Gastroesophageal sphincter (tissue), 4 donors: ENCODE data around the gene DNAJC1. TPM values are rescaled to one million over a fixed set of nuclear protein-coding genes. Genes with fewer than 3 reads are reported as not detected.
"Not testable (repeated sequence)": the region's sequence is repeated elsewhere in the genome, so short reads cannot be mapped to it uniquely, and the experiment has no call there.

Source experiments
- ATAC-seq: fragments of 150-250 bp; one replicate; pipeline ENCODE4 v1.9.1; 2016; ENCODE audit warnings: mild to moderate bottlenecking, moderate library complexity
- H3K27ac ChIP-seq, 4 donors: fragments of 200-600 bp; sonication (generic) in 3 of 4; 1 replicate in 3 of 4; 2 replicates in 1 of 4; pipeline ENCODE4 v1.5.1; 2016 to 2019
- H3K27me3 ChIP-seq: fragments of 200-600 bp; sonication (generic); one replicate; pipeline ENCODE4 v1.5.1; 2019
- H3K36me3 ChIP-seq, 2 donors: fragments of 200-600 bp; sonication (generic); one replicate each; pipeline ENCODE4 v1.5.1; 2019; ENCODE audit warnings: control low read depth in 1 of 2
- H3K4me1 ChIP-seq, 3 donors: fragments of 200-600 bp; sonication (generic); 1 replicate in 2 of 3; 2 replicates in 1 of 3; pipeline ENCODE4 v1.5.1; 2016 to 2019; ENCODE audit warnings: control low read depth in 2 of 3
- H3K4me3 ChIP-seq, 2 donors: fragments of 200-600 bp; sonication (generic); one replicate each; pipeline ENCODE4 v1.5.1; 2019; ENCODE audit warnings: mild to moderate bottlenecking in 1 of 2, moderate library complexity in 1 of 2
- H3K9me3 ChIP-seq, 3 donors: fragments of 200-600 bp; sonication (generic); one replicate each; pipeline ENCODE4 v1.5.1; 2017 to 2019; ENCODE audit warnings: control low read depth in 2 of 3
- EP300 ChIP-seq: sonication (generic); formaldehyde crosslinking; IDR thresholded peaks from one replicate; pipeline ENCODE4 v1.6.1; 2017; ENCODE audit warnings: antibody characterized with exemption, mild to moderate bottlenecking
- POLR2A ChIP-seq, 2 donors: fragments of 450-650 bp; IDR thresholded peaks; one replicate each; pipeline ENCODE4 v1.6.1; 2017; ENCODE audit warnings: antibody characterized with exemption in 2 of 2, mild to moderate bottlenecking in 2 of 2, moderate library complexity in 1 of 2
- POLR2AphosphoS5 ChIP-seq: sonication (generic); formaldehyde crosslinking; IDR thresholded peaks from one replicate; pipeline ENCODE4 v1.6.1; 2017; ENCODE audit warnings: antibody characterized with exemption
- WGBS, 2 donors: methylation state at CpG; one replicate each; pipeline ENCODE4 v1.1.5; 2018; ENCODE audit warnings: low coverage in 1 of 2; 5-methylcytosine and 5-hydroxymethylcytosine counted together
- total RNA-seq, 4 donors: library from RNA; depleted of rRNA; stranded (reverse); fragments of >200 nt; gene quantifications; one replicate each; pipeline ENCODE4 v1.1.0, GENCODE V29; 2016
- TF ChIP-seq, protein P1 (sequence below), 4 experiments: fragments of 200-600 bp in 2 of 4; fragments of 450-650 bp in 2 of 4; sonication (generic) in 1 of 4; IDR thresholded peaks; one replicate each; pipeline ENCODE4 v1.5.1; 2017 to 2019; ENCODE audit warnings: antibody characterized with exemption in 4 of 4, mild to moderate bottlenecking in 2 of 4, moderate library complexity in 2 of 4

The DNAJC1 gene
- total RNA-seq, 4 donors from 2014 or later = 40.8 to 87.0 (median 65.4) TPM

DNA sequence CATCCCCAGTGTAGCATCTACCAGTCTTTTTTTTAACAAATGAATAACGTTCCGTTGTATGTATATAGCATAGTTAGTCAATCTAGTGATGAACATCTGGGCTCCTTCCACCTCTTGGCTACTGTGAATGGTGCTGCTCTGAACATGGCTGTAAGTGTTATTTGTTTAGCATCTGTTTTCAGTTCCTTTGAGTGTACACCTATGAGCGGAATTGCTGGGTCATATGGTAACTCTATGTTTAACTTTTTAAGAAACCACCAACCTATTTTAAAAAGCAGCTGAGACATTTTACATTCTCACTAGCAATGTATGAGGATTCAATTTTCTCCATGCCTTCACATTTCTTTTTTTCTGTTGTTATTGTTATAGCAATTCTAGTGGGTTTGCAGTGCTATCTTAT is 178.2 kb downstream of the DNAJC1 start:
- Histone ChIP-seq H3K9me3 (peaks cover 0 to 49% (median 0%) of the 10 kb centered on the region in 3 donors), H3K4me1 (no peaks in the 10 kb centered on the region), H3K27ac (no peak overlapping the region), H3K27me3 (no peaks in the 10 kb centered on the region), H3K36me3 (peaks cover 0 to 6% of the 10 kb centered on the region in 2 donors), H3K4me3 (no peak overlapping the region)
- no peak for TF ChIP-seq EP300
- TF ChIP-seq, protein P1, sequence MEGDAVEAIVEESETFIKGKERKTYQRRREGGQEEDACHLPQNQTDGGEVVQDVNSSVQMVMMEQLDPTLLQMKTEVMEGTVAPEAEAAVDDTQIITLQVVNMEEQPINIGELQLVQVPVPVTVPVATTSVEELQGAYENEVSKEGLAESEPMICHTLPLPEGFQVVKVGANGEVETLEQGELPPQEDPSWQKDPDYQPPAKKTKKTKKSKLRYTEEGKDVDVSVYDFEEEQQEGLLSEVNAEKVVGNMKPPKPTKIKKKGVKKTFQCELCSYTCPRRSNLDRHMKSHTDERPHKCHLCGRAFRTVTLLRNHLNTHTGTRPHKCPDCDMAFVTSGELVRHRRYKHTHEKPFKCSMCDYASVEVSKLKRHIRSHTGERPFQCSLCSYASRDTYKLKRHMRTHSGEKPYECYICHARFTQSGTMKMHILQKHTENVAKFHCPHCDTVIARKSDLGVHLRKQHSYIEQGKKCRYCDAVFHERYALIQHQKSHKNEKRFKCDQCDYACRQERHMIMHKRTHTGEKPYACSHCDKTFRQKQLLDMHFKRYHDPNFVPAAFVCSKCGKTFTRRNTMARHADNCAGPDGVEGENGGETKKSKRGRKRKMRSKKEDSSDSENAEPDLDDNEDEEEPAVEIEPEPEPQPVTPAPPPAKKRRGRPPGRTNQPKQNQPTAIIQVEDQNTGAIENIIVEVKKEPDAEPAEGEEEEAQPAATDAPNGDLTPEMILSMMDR (IDR thresholded peaks at IDR 0.05) = no peak
- TF ChIP-seq POLR2A (IDR thresholded peaks at IDR 0.05) = no peak
- TF ChIP-seq POLR2AphosphoS5 = no peak
- whole genome bisulfite sequencing, 2 donors = 94 to 100% methylated on average over 3 of the region's 3 CpGs
- ATAC-seq = no peak

DNA sequence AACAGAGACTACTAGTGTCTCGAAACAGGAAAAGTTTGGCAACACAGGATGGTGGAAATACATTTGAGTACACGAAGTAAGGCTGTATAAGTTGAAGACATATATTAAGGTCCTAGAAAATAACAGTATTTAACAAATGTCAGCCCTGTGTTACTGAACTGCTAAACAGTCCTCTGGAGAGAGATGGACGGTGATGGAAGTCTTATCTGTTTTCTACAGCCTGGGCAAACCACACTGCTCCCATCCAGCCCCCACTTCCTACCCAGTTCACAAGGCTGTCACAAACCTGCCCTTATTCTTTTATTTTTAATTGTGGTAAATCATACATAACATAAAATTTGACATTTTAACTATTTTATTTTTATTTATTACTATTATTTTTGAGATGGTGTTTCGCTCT is 179.1 kb downstream of the DNAJC1 start:
- Histone ChIP-seq H3K4me1 (no peaks in the 10 kb centered on the region), H3K4me3 (no peak overlapping the region), H3K9me3 (peaks cover 0 to 40% (median 0%) of the 10 kb centered on the region in 3 donors), H3K27me3 (no peaks in the 10 kb centered on the region), H3K36me3 (peaks cover 0 to 6% of the 10 kb centered on the region in 2 donors), H3K27ac (no peak overlapping the region)
- TF ChIP-seq EP300 (no peak), POLR2A (IDR thresholded peaks at IDR 0.05) (no peak), POLR2AphosphoS5 (no peak)
- TF ChIP-seq, protein P1 (IDR thresholded peaks at IDR 0.05) = no peak
- ATAC-seq = no peak
- 86 to 90% methylated on average over 4 of the region's 4 CpGs for WGBS, 2 donors

DNA sequence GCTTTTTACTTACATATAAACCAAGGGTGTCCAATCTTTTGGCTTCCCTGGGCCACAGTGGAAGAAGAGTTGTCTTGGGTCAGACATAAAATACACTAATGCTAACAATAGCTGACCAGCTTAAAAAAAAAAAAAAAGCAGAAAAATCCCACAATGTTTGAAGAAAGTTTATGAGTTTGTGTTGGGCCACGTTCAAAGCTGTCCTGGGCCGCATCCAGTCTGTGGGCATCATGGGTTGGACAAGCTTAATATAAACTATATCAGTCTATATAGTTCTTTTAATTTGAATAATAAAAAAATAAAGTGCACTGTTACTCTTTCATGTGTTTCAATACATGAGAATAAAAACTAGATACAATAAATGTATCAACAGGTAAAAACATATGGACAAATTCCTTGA is 179.9 kb downstream of the DNAJC1 start:
- H3K27ac ChIP-seq = no peak overlapping the region
- peaks cover 0 to 32% (median 0%) of the 10 kb centered on the region in 3 donors for H3K9me3 ChIP-seq
- 61 to 63% methylated on average over 2 of the region's 2 CpGs for WGBS, 2 donors
- no peak overlapping the region for H3K4me3 ChIP-seq
- TF ChIP-seq, protein P1 (IDR thresholded peaks at IDR 0.05) = no peak
- no peak for TF ChIP-seq POLR2AphosphoS5
- no peak for TF ChIP-seq EP300
- no peak for TF ChIP-seq POLR2A (IDR thresholded peaks at IDR 0.05)
- ATAC-seq = no peak
- no peaks in the 10 kb centered on the region for H3K4me1 ChIP-seq
- no peaks in the 10 kb centered on the region for H3K27me3 ChIP-seq
- peaks cover 0 to 6% of the 10 kb centered on the region in 2 donors for H3K36me3 ChIP-seq

DNA sequence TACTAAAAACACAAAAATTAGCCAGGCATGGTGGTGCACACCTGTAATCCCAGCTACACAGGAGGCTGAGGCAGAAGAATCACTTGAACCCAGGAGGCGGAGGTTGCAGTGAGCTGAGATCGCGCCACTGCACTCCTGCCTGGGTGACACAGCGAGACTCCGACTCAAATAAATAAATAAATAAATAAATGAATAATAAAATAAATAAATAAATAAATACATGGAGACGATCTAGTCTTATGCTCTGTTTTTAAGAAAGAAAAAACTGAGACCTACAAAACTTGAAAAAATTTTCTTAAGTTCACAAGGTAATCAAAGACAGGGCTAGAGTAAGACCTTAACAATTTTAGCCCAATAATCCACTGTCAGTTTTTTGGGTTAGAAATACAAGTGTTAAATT is 181.3 kb downstream of the DNAJC1 start:
- 95 to 100% methylated on average over 1 to 6 of the region's 6 CpGs for WGBS, 2 donors
- ATAC-seq = not testable (repeated sequence)

DNA sequence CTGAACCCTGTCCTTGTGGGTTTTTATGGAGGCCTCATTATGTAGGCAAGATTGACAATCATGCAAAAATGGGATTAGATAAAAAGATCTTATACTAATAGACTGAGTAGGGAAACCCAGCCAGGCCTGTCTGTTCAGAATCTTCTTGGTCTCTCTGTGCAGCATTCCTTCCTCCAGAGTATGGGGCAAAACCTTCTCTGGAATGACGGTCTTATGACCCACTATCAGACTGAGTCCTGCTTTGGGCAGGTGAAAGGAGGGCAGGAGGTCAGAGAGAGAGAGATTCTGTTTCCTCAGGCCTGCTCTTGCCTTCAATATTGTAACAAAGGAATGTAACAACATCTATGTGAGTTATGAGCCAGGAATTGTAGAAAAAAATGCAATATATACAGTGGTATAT is 182.6 kb downstream of the DNAJC1 start:
- Histone ChIP-seq H3K27ac (no peak overlapping the region), H3K4me1 (no peaks in the 10 kb centered on the region), H3K4me3 (no peak overlapping the region), H3K36me3 (no peaks in the 10 kb centered on the region), H3K27me3 (no peaks in the 10 kb centered on the region), H3K9me3 (peaks cover 0 to 7% (median 0%) of the 10 kb centered on the region in 3 donors)
- TF ChIP-seq EP300 (no peak), POLR2A (IDR thresholded peaks at IDR 0.05) (no peak)
- 50 to 86% methylated on average over 1 of the region's 1 CpG for WGBS, 2 donors
- ATAC-seq = no peak

More for the DNA sequence above, 181.3 kb downstream of the DNAJC1 start:
- H3K9me3 ChIP-seq = peaks cover 0 to 21% (median 0%) of the 10 kb centered on the region in 3 donors
- H3K36me3 ChIP-seq, H3K27ac ChIP-seq, H3K4me3 ChIP-seq, H3K4me1 ChIP-seq, H3K27me3 ChIP-seq: not testable (repeated sequence)

DNA sequence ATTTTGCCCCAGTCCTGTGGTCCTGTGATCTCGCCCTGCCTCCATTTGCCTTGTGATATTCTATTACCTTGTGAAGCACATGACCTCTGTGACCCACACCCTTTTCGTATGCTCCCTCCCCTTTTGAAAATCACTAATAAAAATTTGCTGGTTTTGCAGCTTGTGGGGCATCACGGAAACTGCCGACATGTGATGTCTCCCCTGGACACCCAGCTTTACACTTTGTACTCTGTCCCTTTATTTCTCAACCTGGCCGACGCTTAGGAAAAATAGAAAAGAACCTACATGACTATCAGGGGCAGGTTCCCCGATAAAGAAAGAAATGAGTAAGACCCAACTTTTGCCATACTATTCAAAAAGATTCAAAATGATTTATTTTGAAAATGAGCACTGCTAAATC is 185.1 kb downstream of the DNAJC1 start:
- not testable (repeated sequence) for H3K27ac ChIP-seq, ATAC-seq, H3K4me3 ChIP-seq, H3K4me1 ChIP-seq, H3K36me3 ChIP-seq, H3K9me3 ChIP-seq, H3K27me3 ChIP-seq
- 94 to 100% methylated on average over 2 to 7 of the region's 7 CpGs for WGBS, 2 donors
